ENCODE measurements around the gene PTPRD. TPM values are rescaled to one million over a fixed set of nuclear protein-coding genes. Genes with fewer than 3 reads are reported as not detected.

The PTPRD gene
- total and polyA plus RNA-seq, 2 donors (not counting 1 experiment from before 2014, with no cell fraction given) = 0.35 to 4.8 TPM

GRCh38 chr9:10112798-10113197 lies 500.0 kb downstream of the PTPRD start:
- no peaks in the 10 kb centered on the region for H3K79me2 ChIP-seq (ENCODE audit: control insufficient read depth, insufficient read depth, low read length)
- TF ChIP-seq CTCF (conservative IDR thresholded peaks at IDR 0.05 in 1 of 2, IDR thresholded peaks at IDR 0.05 in 1 of 2; ENCODE audit: low read depth in 1 of 2, low read length in 2 of 2) (no peak), EZH2 (IDR thresholded peaks at IDR 0.05; ENCODE audit: low read length, missing control alignments) (no peak)
- no peak overlapping the region for H2AFZ ChIP-seq (ENCODE audit: low read length)
- H3K4me2 ChIP-seq (ENCODE audit: extremely low read depth, insufficient read depth, low read length) = no peak overlapping the region
- H3K36me3 ChIP-seq (ENCODE audit: control insufficient read depth, insufficient read depth, low read length) = no peaks in the 10 kb centered on the region
- DNase-seq (ENCODE audit: low read depth in 2 of 2) = no peak
- H3K4me1 ChIP-seq (ENCODE audit: control insufficient read depth, extremely low read depth, insufficient read depth, low read length) = no peaks in the 10 kb centered on the region
- H3K9me3 ChIP-seq (ENCODE audit: control insufficient read depth, insufficient read depth, low read depth, low read length) = no peaks in the 10 kb centered on the region
- peaks cover 2% of the 10 kb centered on the region for H4K20me1 ChIP-seq (ENCODE audit: control insufficient read depth, extremely low read depth, insufficient read depth, low read length)
- H3K9ac ChIP-seq (ENCODE audit: insufficient read depth, low read length) = no peak overlapping the region
- no peaks in the 10 kb centered on the region for H3K27me3 ChIP-seq (ENCODE audit: control insufficient read depth, insufficient read depth, low read length)
- no peak overlapping the region for H3K4me3 ChIP-seq (replicated peaks in 1 of 4; ENCODE audit: control extremely low read depth in 1 of 4, insufficient read depth in 1 of 4, low read depth in 3 of 4, low read length in 4 of 4)
- no peak overlapping the region for H3K27ac ChIP-seq (ENCODE audit: insufficient read depth, low read length)

GRCh38 chr9:10112070-10112469 lies 500.7 kb downstream of the PTPRD start:
- no peak overlapping the region for H3K9ac ChIP-seq (ENCODE audit: insufficient read depth, low read length)

GRCh38 chr9:10108815-10109214 lies 504.0 kb downstream of the PTPRD start:
- Histone ChIP-seq H4K20me1 (ENCODE audit: control insufficient read depth, extremely low read depth, insufficient read depth, low read length) (peaks cover 2% of the 10 kb centered on the region), H3K27me3 (ENCODE audit: control insufficient read depth, insufficient read depth, low read length) (no peaks in the 10 kb centered on the region), H3K36me3 (ENCODE audit: control insufficient read depth, insufficient read depth, low read length) (no peaks in the 10 kb centered on the region), H2AFZ (ENCODE audit: low read length) (no peak overlapping the region), H3K4me3 (replicated peaks in 1 of 4; ENCODE audit: control extremely low read depth in 1 of 4, insufficient read depth in 1 of 4, low read depth in 3 of 4, low read length in 4 of 4) (no peak overlapping the region), H3K9ac (ENCODE audit: insufficient read depth, low read length) (no peak overlapping the region), H3K4me2 (ENCODE audit: extremely low read depth, insufficient read depth, low read length) (no peak overlapping the region), H3K27ac (ENCODE audit: insufficient read depth, low read length) (no peak overlapping the region), H3K4me1 (ENCODE audit: control insufficient read depth, extremely low read depth, insufficient read depth, low read length) (no peaks in the 10 kb centered on the region), H3K79me2 (ENCODE audit: control insufficient read depth, insufficient read depth, low read length) (no peaks in the 10 kb centered on the region), H3K9me3 (ENCODE audit: control insufficient read depth, insufficient read depth, low read depth, low read length) (no peaks in the 10 kb centered on the region)
- no peak for DNase-seq (ENCODE audit: low read depth in 2 of 2)
- TF ChIP-seq EZH2 (IDR thresholded peaks at IDR 0.05; ENCODE audit: low read length, missing control alignments) (no peak), CTCF (conservative IDR thresholded peaks at IDR 0.05 in 1 of 2, IDR thresholded peaks at IDR 0.05 in 1 of 2; ENCODE audit: low read depth in 1 of 2, low read length in 2 of 2) (no peak)

More at GRCh38 chr9:10112070-10112469, 500.7 kb downstream of the PTPRD start:
- H3K4me1 ChIP-seq (ENCODE audit: control insufficient read depth, extremely low read depth, insufficient read depth, low read length) = no peaks in the 10 kb centered on the region
- H3K27me3 ChIP-seq (ENCODE audit: control insufficient read depth, insufficient read depth, low read length) = no peaks in the 10 kb centered on the region
- H2AFZ ChIP-seq (ENCODE audit: low read length) = no peak overlapping the region
- TF ChIP-seq CTCF (conservative IDR thresholded peaks at IDR 0.05 in 1 of 2, IDR thresholded peaks at IDR 0.05 in 1 of 2; ENCODE audit: low read depth in 1 of 2, low read length in 2 of 2) = no peak
- TF ChIP-seq EZH2 (IDR thresholded peaks at IDR 0.05; ENCODE audit: low read length, missing control alignments) = no peak
- no peak overlapping the region for H3K27ac ChIP-seq (ENCODE audit: insufficient read depth, low read length)
- H3K9me3 ChIP-seq (ENCODE audit: control insufficient read depth, insufficient read depth, low read depth, low read length) = no peaks in the 10 kb centered on the region
- H4K20me1 ChIP-seq (ENCODE audit: control insufficient read depth, extremely low read depth, insufficient read depth, low read length) = peaks cover 2% of the 10 kb centered on the region
- no peak overlapping the region for H3K4me2 ChIP-seq (ENCODE audit: extremely low read depth, insufficient read depth, low read length)
- H3K79me2 ChIP-seq (ENCODE audit: control insufficient read depth, insufficient read depth, low read length) = no peaks in the 10 kb centered on the region
- DNase-seq (ENCODE audit: low read depth in 2 of 2) = no peak
- no peak overlapping the region for H3K4me3 ChIP-seq (replicated peaks in 1 of 4; ENCODE audit: control extremely low read depth in 1 of 4, insufficient read depth in 1 of 4, low read depth in 3 of 4, low read length in 4 of 4)
- H3K36me3 ChIP-seq (ENCODE audit: control insufficient read depth, insufficient read depth, low read length) = no peaks in the 10 kb centered on the region

Data from fibroblast of lung (primary cell).